NCI-H1048 (cell line): ENCODE results near the gene EDDM13.
"Not testable (repeated sequence)": the region's sequence is repeated elsewhere in the genome, so short reads cannot be mapped to it uniquely, and the experiment has no call there.

Experiments used
- DNase-seq: peaks from one replicate; lab custom pipeline; 2025; lab: John Stamatoyannopoulos, UW

EDDM13 gene

GRCh38 chr19:56272161-56272798 lies at the start of gene EDDM13:
Gene EDDM13, plus strand, starts transcription at chr19:56272748. Its CDS starts 87 bp downstream, at chr19:56272835.
- DNase-seq = no peak

- DNase-seq = no peak
Observed at GRCh38 chr19:56222901-56223300, 49.6 kb upstream of the EDDM13 start.

- no peak for DNase-seq
Observed at GRCh38 chr19:56223481-56223880, 49.1 kb upstream of the EDDM13 start.

- no peak for DNase-seq
Observed at GRCh38 chr19:56245121-56245740, 27.3 kb upstream of the EDDM13 start.

GRCh38 chr19:56245764-56246163 lies 26.8 kb upstream of the EDDM13 start:
- not testable (repeated sequence) for DNase-seq

GRCh38 chr19:56248736-56249338 lies 23.7 kb upstream of the EDDM13 start:
- DNase-seq = not testable (repeated sequence)

GRCh38 chr19:56252699-56253422 lies 19.7 kb upstream of the EDDM13 start:
- peak; percentile 32 for DNase-seq

GRCh38 chr19:56253737-56254136 lies 18.8 kb upstream of the EDDM13 start:
- peak; percentile 17 for DNase-seq

- DNase-seq = no peak
Observed at GRCh38 chr19:56258272-56258671, 14.3 kb upstream of the EDDM13 start.

GRCh38 chr19:56261145-56261544 lies 11.4 kb upstream of the EDDM13 start:
- DNase-seq = no peak

- not testable (repeated sequence) for DNase-seq
Observed at GRCh38 chr19:56261932-56262331, 10.6 kb upstream of the EDDM13 start.

- DNase-seq = no peak
Observed at GRCh38 chr19:56263319-56263718, 9.2 kb upstream of the EDDM13 start.

- DNase-seq = no peak
Observed at GRCh38 chr19:56266051-56266450, 6.5 kb upstream of the EDDM13 start.

GRCh38 chr19:56269348-56269747 lies 3.2 kb upstream of the EDDM13 start:
- no peak for DNase-seq

- DNase-seq = no peak
Observed at GRCh38 chr19:56270676-56271075, 1.9 kb upstream of the EDDM13 start.

GRCh38 chr19:56271151-56271550 lies 1.4 kb upstream of the EDDM13 start:
- no peak for DNase-seq

GRCh38 chr19:56273563-56274117 lies 1.1 kb downstream of the EDDM13 start:
- DNase-seq = no peak

- DNase-seq = no peak
Observed at GRCh38 chr19:56282809-56283208, 10.3 kb downstream of the EDDM13 start.

- no peak for DNase-seq
Observed at GRCh38 chr19:56284746-56285145, 12.2 kb downstream of the EDDM13 start.

GRCh38 chr19:56290104-56290503 lies 17.6 kb downstream of the EDDM13 start:
- DNase-seq = no peak

- no peak for DNase-seq
Observed at GRCh38 chr19:56291867-56292266, 19.3 kb downstream of the EDDM13 start.

GRCh38 chr19:56294549-56294948 lies 22.0 kb downstream of the EDDM13 start:
- no peak for DNase-seq
